BJ (cell line): ENCODE measurements around the gene PIF1. TPM values are rescaled to one million over a fixed set of nuclear protein-coding genes. Genes with fewer than 3 reads are reported as not detected.

ENCODE experiments used
- CTCF ChIA-PET: fragments of 350-600 bp; formaldehyde crosslinking; extraction: SDS; loops from one replicate; lab custom pipeline; 2021; ENCODE audit warnings: antibody characterized with exemption, inconsistent platforms; lab: Yijun Ruan, JAX
- POLR2A ChIA-PET: fragments of 300-600 bp; sonication (Branson Sonifier 250); formaldehyde crosslinking; extraction: SDS; loops from one replicate; lab custom pipeline; 2021; ENCODE audit warnings: antibody characterized with exemption; lab: Charles Lee
- DNase-seq: peaks from one replicate; pipeline ENCODE4 v3.0.0-alpha.2; 2011; ENCODE audit warnings: low read depth
- H3K27me3 ChIP-seq: 2 replicates; pipeline ENCODE4 v1.6.0; 2011; ENCODE audit warnings: low read length; ENCODE audit not compliant: control insufficient read depth, insufficient read depth
- H3K36me3 ChIP-seq: 2 replicates; pipeline ENCODE4 v1.5.1; 2011; ENCODE audit warnings: low read length; ENCODE audit not compliant: control insufficient read depth, insufficient read depth
- H3K4me3 ChIP-seq: 2 replicates; pipeline ENCODE4 v1.5.1; 2011; ENCODE audit warnings: low read depth, mild to moderate bottlenecking, control low read depth, low read length
- CTCF ChIP-seq: IDR thresholded peaks from 2 replicates; pipeline ENCODE4 v1.5.1; 2011; ENCODE audit warnings: low read depth, mild to moderate bottlenecking, control low read depth, inconsistent platforms, low read length, moderate library complexity; ENCODE audit not compliant: insufficient read depth
- polyA plus RNA-seq: library from polyadenylated mRNA; depleted of rRNA; stranded (reverse); fragments of >200 nt; gene quantifications from 2 replicates; pipeline ENCODE4 v1.2.3, GENCODE V29; 2011

Gene PIF1
- polyA plus RNA-seq, 1 experiment, result 10.8 TPM

GRCh38 chr15:64774629-64775493 lies 50.6 kb downstream of the PIF1 start:
- no peaks in the 10 kb centered on the region for H3K36me3 ChIP-seq
- POLR2A ChIA-PET, result no interaction called here
- no peak for TF ChIP-seq CTCF
- CTCF ChIA-PET, result interaction anchor here (1.0 to 1.3 kb wide), 3 partner anchors 7 to 35 kb away, joined by 3 to 5 read pairs (median 4); no protein-coding TSS in a partner anchor
- no peak for DNase-seq
- H3K27me3 ChIP-seq, result peaks cover 17% of the 10 kb centered on the region
- H3K4me3 ChIP-seq, result peak overlapping the region; percentile 40

GRCh38 chr15:64774037-64774628 lies 51.3 kb downstream of the PIF1 start:
- no peak overlapping the region for H3K4me3 ChIP-seq

GRCh38 chr15:64773606-64774005 lies 51.8 kb downstream of the PIF1 start:
- POLR2A ChIA-PET, result no interaction called here
- no peak for TF ChIP-seq CTCF

More at GRCh38 chr15:64774037-64774628, 51.3 kb downstream of the PIF1 start:
- no peak for DNase-seq
- TF ChIP-seq CTCF, result no peak
- ChIA-PET CTCF (interaction anchor here (1.0 to 1.3 kb wide), 3 partner anchors 8 to 35 kb away, joined by 3 to 5 read pairs (median 4); no protein-coding TSS in a partner anchor), POLR2A (no interaction called here)
- Histone ChIP-seq H3K36me3 (no peaks in the 10 kb centered on the region), H3K27me3 (peaks cover 17% of the 10 kb centered on the region)

GRCh38 chr15:64772964-64773363 lies 52.5 kb downstream of the PIF1 start:
- ChIA-PET POLR2A (no interaction called here), CTCF (no interaction called here)
- H3K36me3 ChIP-seq, result no peaks in the 10 kb centered on the region
- no peak for TF ChIP-seq CTCF
- H3K4me3 ChIP-seq, result no peak overlapping the region
- DNase-seq, result no peak
- H3K27me3 ChIP-seq, result peaks cover 17% of the 10 kb centered on the region

More at GRCh38 chr15:64773606-64774005, 51.8 kb downstream of the PIF1 start:
- no peaks in the 10 kb centered on the region for H3K36me3 ChIP-seq
- H3K4me3 ChIP-seq, result no peak overlapping the region
- CTCF ChIA-PET, result interaction anchor here (1.0 to 1.3 kb wide), 3 partner anchors 9 to 36 kb away, joined by 3 to 5 read pairs (median 4); no protein-coding TSS in a partner anchor
- DNase-seq, result no peak
- peaks cover 17% of the 10 kb centered on the region for H3K27me3 ChIP-seq

- H3K27me3 ChIP-seq, result peaks cover 15% of the 10 kb centered on the region
- no peak for TF ChIP-seq CTCF
- DNase-seq, result no peak
- no peaks in the 10 kb centered on the region for H3K36me3 ChIP-seq
- ChIA-PET POLR2A (no interaction called here), CTCF (interaction anchor here (0.6 kb wide), 1 partner anchor 133 kb away, joined by 3 read pairs; no protein-coding TSS in a partner anchor)
- no peak overlapping the region for H3K4me3 ChIP-seq
Measured at GRCh38 chr15:64772488-64772887, 53.0 kb downstream of the PIF1 start.
